GM18873 (cell line): Measurements from ENCODE around the gene WT1.

Experiments
- ATAC-seq: cut with Tn5 transposase; IDR thresholded peaks from one replicate; pipeline ENCODE4 v1.9.1; 2021; ENCODE audit warnings: mild to moderate bottlenecking, moderate library complexity, moderate number of reproducible peaks; ENCODE audit not compliant: unreplicated experiment, low FRiP score

Gene WT1

GRCh38 chr11:32340181-32340580 is 95.2 kb downstream of the WT1 start:
- ATAC-seq: no peak
